Measurements from ENCODE around the gene HOXB13.

- no peak for TF ChIP-seq EZH2phosphoT487 (IDR thresholded peaks at IDR 0.05; ENCODE audit: insufficient read depth, low read depth)
- no peak for TF ChIP-seq EZH2 (IDR thresholded peaks at IDR 0.05; ENCODE audit: insufficient read depth, poor library complexity, severe bottlenecking)
These were observed 35.4 kb downstream of the HOXB13 start for GRCh38 chr17:48693178-48693577.
